Large intestine (tissue), 3 donors: Measurements from ENCODE around the gene UROC1. TPM values are rescaled to one million over a fixed set of nuclear protein-coding genes. Genes with fewer than 3 reads are reported as not detected.
A peak's percentile ranks its signal among the peaks of the same experiment; 100 is the strongest.
"Not testable (repeated sequence)": the region's sequence is repeated elsewhere in the genome, so short reads cannot be mapped to it uniquely, and the experiment has no call there.

Experiments
- DNase-seq, 2 donors: peaks; one replicate each; pipeline versions ENCODE4 v3.0.0 to v3.0.0-alpha.2; 2013
- H3K27ac ChIP-seq: one replicate; pipeline ENCODE4 v1.5.1; 2013; ENCODE audit warnings: low read length
- H3K27me3 ChIP-seq: 2 replicates; pipeline ENCODE4 v1.6.1; 2013; ENCODE audit warnings: low read length; ENCODE audit not compliant: control insufficient read depth, insufficient read depth
- H3K36me3 ChIP-seq: 2 replicates; pipeline ENCODE4 v1.6.1; 2013; ENCODE audit warnings: low read length; ENCODE audit not compliant: control insufficient read depth, insufficient read depth
- H3K4me1 ChIP-seq: one replicate; pipeline ENCODE4 v1.6.1; 2013; ENCODE audit warnings: low read length; ENCODE audit not compliant: control insufficient read depth, insufficient read depth
- H3K4me3 ChIP-seq: one replicate; pipeline ENCODE4 v1.5.1; 2013; ENCODE audit warnings: low read length
- H3K9me3 ChIP-seq: one replicate; pipeline ENCODE4 v1.6.1; 2013; ENCODE audit warnings: mild to moderate bottlenecking, low read depth, low read length, moderate library complexity; ENCODE audit not compliant: control insufficient read depth
- WGBS: methylation state at CpG from one replicate; pipeline ENCODE4 v1.1.5; 2013; ENCODE audit warnings: low lambda C conversion rate; ENCODE audit not compliant: insufficient coverage; 5-methylcytosine and 5-hydroxymethylcytosine counted together
- polyA plus RNA-seq: library from polyadenylated mRNA; unstranded; fragments of 120-200 nt; gene quantifications from one replicate; pipeline ENCODE4 v1.2.1, GENCODE V29; 2013

UROC1 gene
- polyA plus RNA-seq, 1 donor: 0.06 TPM

DNA sequence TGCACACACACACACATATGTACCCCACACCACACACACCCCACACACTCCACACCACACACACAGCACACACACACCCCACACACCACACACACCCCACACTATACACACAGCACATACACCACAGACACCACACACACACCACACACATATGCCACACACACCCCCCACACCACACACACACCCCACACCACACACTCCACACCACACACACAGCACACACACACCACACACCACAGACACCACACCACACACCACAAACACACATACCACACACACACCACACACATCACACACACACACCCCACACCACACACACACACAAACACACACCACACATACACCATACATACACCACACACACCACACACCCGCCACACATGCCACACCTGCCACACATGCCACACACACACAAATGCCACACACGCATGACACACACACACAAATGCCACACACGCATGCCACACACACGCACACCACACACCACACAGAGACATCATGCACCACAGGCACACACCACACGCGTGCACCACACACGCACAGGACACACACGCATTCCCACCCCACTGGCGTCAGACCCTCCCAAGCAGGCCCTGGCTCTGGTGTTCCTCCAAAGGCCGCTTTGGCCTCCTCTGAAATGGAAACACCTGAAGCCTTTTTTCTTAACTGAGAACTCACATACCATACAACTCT, 22.1 kb upstream of the UROC1 start:
- Histone ChIP-seq H3K27ac (no peak overlapping the region), H3K9me3 (peaks cover 5% of the 10 kb centered on the region), H3K27me3 (peaks cover 4% of the 10 kb centered on the region), H3K4me1 (peaks cover 3% of the 10 kb centered on the region), H3K4me3 (no peak overlapping the region), H3K36me3 (peaks cover 52% of the 10 kb centered on the region)
- DNase-seq: no peak
- 100% methylated on average over 1 of the region's 10 CpGs for WGBS

DNA sequence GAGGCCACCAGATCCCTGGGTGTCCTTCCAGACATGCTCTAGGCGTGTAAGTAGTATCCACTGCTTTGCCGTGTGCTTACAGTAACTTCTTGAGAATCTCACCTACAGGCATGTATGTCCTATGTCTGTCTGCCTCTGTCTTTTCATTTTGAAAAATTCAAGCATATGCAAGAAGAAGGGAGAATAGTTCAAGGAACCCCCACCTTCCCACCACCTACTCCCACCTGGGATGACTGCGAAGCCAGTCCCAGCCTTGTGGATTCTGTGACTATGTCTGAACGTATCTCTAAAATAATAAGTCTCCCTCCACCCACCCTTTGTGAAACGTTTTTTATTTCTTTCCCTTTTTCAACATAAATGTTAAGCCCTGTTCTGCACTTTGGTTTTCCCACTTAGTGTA, 21.4 kb upstream of the UROC1 start:
- peaks cover 5% of the 10 kb centered on the region for H3K9me3 ChIP-seq
- WGBS: no CpG with 5 or more reads among the region's 5 CpGs
- H3K27me3 ChIP-seq: peaks cover 4% of the 10 kb centered on the region
- DNase-seq: no peak
- H3K27ac ChIP-seq: no peak overlapping the region
- peaks cover 3% of the 10 kb centered on the region for H3K4me1 ChIP-seq
- no peak overlapping the region for H3K4me3 ChIP-seq
- peaks cover 51% of the 10 kb centered on the region for H3K36me3 ChIP-seq

DNA sequence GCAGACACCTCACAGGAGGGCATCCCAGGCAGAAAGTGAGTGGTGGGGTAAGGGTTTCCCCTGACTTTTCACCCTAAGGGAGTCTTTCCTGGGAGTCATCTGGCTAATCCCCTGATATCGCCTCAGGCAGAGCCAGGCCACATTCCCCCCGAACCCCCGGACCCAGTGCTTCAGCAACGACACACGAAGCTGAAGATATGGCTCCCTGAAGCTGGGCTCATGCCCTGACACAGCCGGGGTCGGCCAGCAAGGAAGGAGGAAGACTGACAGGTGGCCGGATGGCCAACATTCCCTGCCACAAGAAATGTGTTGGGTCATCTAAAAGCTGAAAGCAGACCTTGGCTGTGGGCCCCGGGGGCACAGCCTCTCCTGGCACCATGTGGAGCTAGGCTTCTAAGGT, 20.7 kb upstream of the UROC1 start:
- peaks cover 45% of the 10 kb centered on the region for H3K36me3 ChIP-seq
- DNase-seq: no peak

DNA sequence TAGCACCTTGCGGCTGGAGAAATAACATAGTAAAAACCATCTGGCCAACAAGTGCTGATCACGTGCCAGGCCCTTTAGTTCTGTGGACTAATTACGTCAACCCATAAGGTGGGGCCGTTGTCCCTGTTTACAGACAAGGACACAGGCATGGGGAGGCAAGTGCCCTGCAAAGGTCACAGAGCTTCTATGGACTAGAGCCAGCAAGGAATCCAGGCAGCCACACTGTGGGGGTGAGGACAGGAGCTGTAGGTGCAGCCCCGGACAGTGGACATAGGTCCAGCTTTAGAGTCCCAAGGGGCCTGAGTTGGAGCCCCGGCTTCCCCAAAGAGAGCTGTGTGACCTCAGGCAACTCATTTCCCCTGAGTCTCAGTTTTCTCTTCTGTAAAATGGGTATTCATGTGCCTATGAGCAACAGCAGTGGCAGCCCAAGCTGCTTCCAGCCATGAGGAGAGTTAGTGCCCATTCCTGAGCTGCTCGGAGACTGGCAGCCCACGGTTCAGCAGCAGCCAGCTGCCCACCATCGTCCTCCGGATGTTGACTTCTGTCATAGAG, 20.2 kb upstream of the UROC1 start:
- peak; percentile 46 to 63 for DNase-seq
- peak overlapping the region; percentile 43 for H3K27ac ChIP-seq

More for the DNA sequence above, 20.7 kb upstream of the UROC1 start:
- WGBS: no CpG with 5 or more reads among the region's 9 CpGs
- Histone ChIP-seq H3K27me3 (peaks cover 4% of the 10 kb centered on the region), H3K27ac (no peak overlapping the region), H3K4me3 (no peak overlapping the region), H3K9me3 (peaks cover 5% of the 10 kb centered on the region), H3K4me1 (peaks cover 3% of the 10 kb centered on the region)

DNA sequence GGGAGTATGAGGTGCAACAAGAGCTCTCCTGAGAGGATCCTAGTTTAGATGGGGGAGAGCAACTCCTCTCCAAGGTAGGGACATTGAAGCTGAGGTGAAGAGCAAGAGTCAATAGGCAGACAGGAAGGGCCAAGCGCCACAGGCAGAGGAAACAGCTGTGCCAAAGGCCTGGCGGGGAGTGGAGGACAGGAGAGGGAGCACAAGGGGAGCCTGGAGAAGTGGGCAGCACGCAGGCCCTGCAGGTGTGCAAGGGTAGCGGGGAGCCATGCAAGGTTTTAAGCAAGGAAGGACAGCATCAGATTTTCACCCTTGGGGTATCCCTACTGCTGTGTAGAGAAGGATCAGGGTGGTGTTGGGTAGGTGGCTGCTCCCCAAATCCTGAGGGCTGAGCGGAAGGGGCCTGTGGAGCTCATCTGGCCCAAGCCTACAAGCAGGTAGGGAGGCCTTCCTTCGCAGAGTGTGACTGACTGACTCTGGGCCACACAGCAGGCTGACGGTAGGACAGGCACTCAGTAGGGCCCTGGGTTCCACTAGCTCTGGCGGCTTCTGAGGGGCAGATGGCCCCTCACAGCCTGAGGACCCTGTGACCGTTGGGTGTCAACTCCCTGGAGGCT, 19.6 kb upstream of the UROC1 start:
- Histone ChIP-seq H3K4me1 (peaks cover 3% of the 10 kb centered on the region), H3K27me3 (no peaks in the 10 kb centered on the region), H3K4me3 (no peak overlapping the region), H3K9me3 (peaks cover 2% of the 10 kb centered on the region), H3K36me3 (peaks cover 34% of the 10 kb centered on the region), H3K27ac (peak overlapping the region; percentile 43)
- WGBS: 71% methylated on average over 1 of the region's 9 CpGs
- DNase-seq: no peak

More for the DNA sequence above, 20.2 kb upstream of the UROC1 start:
- peaks cover 3% of the 10 kb centered on the region for H3K4me1 ChIP-seq
- WGBS: no CpG with 5 or more reads among the region's 10 CpGs
- no peak overlapping the region for H3K4me3 ChIP-seq
- peaks cover 5% of the 10 kb centered on the region for H3K9me3 ChIP-seq
- H3K36me3 ChIP-seq: peaks cover 39% of the 10 kb centered on the region
- H3K27me3 ChIP-seq: peaks cover 3% of the 10 kb centered on the region

DNA sequence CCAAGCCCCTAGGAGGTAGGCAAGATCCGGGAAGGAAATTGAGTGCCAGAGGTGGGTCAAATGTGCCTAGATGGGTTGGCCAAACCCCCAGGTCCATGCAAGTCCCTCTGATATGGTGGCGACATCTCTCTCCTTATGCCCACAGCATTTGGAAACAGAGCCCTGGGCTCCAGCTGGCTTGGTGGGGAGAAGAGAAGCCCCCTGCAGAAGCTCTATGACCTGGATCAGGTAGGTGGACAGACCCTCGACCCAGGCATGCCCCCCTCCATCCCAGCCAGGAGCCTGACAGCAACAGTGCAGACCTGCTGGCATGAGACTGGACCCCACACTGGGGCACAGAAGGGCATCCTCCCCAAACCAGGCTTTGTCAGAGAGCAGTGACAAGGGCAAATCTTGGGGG, 18.6 kb upstream of the UROC1 start:
- peaks cover 4% of the 10 kb centered on the region for H3K4me1 ChIP-seq
- DNase-seq: no peak
- H3K27me3 ChIP-seq: no peaks in the 10 kb centered on the region
- no CpG with 5 or more reads among the region's 3 CpGs for WGBS
- peaks cover 33% of the 10 kb centered on the region for H3K36me3 ChIP-seq
- H3K9me3 ChIP-seq: no peaks in the 10 kb centered on the region
- no peak overlapping the region for H3K4me3 ChIP-seq
- H3K27ac ChIP-seq: no peak overlapping the region

DNA sequence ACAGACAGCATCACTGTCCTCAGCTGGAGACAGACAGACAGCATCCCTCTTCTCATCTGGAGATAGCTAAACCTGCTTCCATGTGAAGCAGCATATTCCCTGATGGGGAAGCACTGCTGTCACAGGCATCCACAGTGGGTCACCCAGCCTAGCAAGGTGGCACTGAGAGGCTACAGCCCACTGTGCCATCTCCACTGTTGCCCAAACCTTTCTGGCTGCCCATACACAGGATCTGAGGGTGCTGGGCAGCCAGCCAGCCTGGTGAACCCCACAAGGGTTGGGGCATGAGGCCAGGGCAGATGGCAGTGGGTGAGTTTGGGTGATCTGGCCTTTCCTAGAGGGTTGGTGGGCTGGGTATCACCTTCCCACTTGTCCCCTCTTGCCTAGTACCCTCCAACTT, 18.1 kb upstream of the UROC1 start:
- Histone ChIP-seq H3K27me3 (no peaks in the 10 kb centered on the region), H3K9me3 (no peaks in the 10 kb centered on the region), H3K4me3 (no peak overlapping the region), H3K4me1 (peaks cover 8% of the 10 kb centered on the region), H3K27ac (no peak overlapping the region), H3K36me3 (peaks cover 30% of the 10 kb centered on the region)
- DNase-seq: no peak

DNA sequence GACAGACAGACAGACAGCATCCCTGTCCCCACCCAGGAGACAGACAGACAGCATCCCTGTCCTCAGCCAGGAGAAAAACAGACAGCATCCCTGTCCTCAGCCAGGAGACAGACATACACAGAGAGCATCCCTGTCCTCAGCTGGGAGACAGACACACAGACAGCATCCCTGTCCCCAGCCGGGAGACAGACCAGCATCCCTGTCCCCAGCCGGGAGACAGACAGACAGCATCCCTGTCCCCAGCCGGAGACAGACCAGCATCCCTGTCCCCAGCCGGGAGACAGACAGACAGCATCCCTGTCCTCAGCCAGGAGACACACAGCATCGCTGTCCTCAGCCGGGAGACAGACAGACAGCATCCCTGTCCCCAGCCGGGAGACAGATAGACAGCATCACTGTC, 17.1 kb upstream of the UROC1 start:
- H3K36me3 ChIP-seq: peaks cover 24% of the 10 kb centered on the region
- H3K27me3 ChIP-seq, H3K9me3 ChIP-seq, DNase-seq, H3K4me3 ChIP-seq, H3K27ac ChIP-seq: not testable (repeated sequence)
- no CpG with 5 or more reads among the region's 7 CpGs for WGBS
- peaks cover 18% of the 10 kb centered on the region for H3K4me1 ChIP-seq

DNA sequence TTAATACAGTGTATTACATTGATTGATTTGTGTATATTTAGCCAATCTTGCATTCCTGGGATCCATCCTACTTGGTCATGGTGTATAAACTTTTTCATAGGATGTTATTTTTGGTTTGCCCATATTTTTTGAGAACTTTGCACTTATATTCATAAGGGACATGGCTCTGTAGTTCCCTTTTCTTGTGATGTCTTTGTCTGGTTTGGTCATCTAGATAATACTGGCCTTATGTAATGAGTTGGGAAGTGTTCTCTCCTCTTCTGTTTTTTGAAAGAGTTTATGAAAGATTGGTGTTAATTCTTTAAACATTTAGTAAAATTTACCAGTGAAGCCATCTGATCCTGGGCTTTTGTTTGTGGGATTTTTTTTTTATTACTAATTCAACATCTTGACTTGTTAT, 15.9 kb upstream of the UROC1 start:
- Histone ChIP-seq H3K4me1 (peaks cover 28% of the 10 kb centered on the region), H3K36me3 (peaks cover 19% of the 10 kb centered on the region), H3K27ac (no peak overlapping the region), H3K4me3 (no peak overlapping the region), H3K9me3 (no peaks in the 10 kb centered on the region), H3K27me3 (no peaks in the 10 kb centered on the region)
- DNase-seq: no peak

DNA sequence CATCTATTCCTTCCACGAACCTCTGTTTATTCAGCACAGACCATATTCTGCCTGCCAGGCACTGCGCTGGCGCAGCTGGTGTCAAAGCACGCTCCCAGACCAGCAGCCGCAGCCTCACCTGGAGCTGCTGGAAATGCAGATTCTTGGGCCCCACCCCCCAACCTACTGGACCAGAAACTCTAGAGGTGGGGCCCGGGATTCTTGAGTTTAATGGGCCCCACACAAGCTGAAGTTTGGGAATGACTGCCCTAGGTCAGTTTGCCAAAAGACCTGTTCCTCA, 13.4 kb upstream of the UROC1 start:
- no peaks in the 10 kb centered on the region for H3K9me3 ChIP-seq
- no peak overlapping the region for H3K4me3 ChIP-seq
- peaks cover 50% of the 10 kb centered on the region for H3K4me1 ChIP-seq
- WGBS: no CpG with 5 or more reads among the region's 6 CpGs
- no peak overlapping the region for H3K27ac ChIP-seq
- H3K27me3 ChIP-seq: no peaks in the 10 kb centered on the region
- H3K36me3 ChIP-seq: peaks cover 16% of the 10 kb centered on the region
- no peak for DNase-seq
